ENCODE data around the gene RHOB. TPM values are rescaled to one million over a fixed set of nuclear protein-coding genes. Genes with fewer than 3 reads are reported as not detected.

The RHOB gene
- total and polyA plus RNA-seq, 4 donors, result 82.6 to 634 (median 160) TPM

Small RNA genes lying within 50 kb of the gene (small RNA-seq; reads per million reads assigned to genes)
- gene RF00019, result not detected
- not detected for gene RNA5SP86

Other genes starting within 250 kb of the RHOB start
- gene SDC1, start 221.9 kb upstream of the RHOB start, total RNA-seq, result 100 to 1,000 TPM in 1 of 2 donors, 10 to 100 TPM in 1; 99.6 to 269 TPM
- 100 to 1,000 TPM; 124 to 363 TPM for gene SDC1, start 221.9 kb upstream of the RHOB start, polyA plus RNA-seq
- 10 to 100 TPM; 51.5 to 61.0 TPM for gene PUM2, start 96.2 kb upstream of the RHOB start, total RNA-seq
- gene PUM2, start 96.2 kb upstream of the RHOB start, polyA plus RNA-seq, result 10 to 100 TPM; 18.5 to 18.8 TPM
- 10 to 100 TPM in 1 of 2 donors, 1 to 10 TPM in 1; 7.7 to 14.1 TPM for gene HS1BP3, start 204.0 kb downstream of the RHOB start, total RNA-seq
- 10 to 100 TPM in 1 of 2 donors, 1 to 10 TPM in 1; 7.8 to 15.4 TPM for gene HS1BP3, start 204.0 kb downstream of the RHOB start, polyA plus RNA-seq
- 1 to 10 TPM; 5.0 to 7.2 TPM for gene GDF7, start 220.1 kb downstream of the RHOB start, total RNA-seq
- gene GDF7, start 220.1 kb downstream of the RHOB start, polyA plus RNA-seq, result 1 to 10 TPM in 1 of 2 donors, under 1 TPM in 1; 0.89 to 1.6 TPM

Data from liver (tissue), 5 donors.